ENCODE data around the gene PAK4.

Gene PAK4

GRCh38 chr19:39177110-39177699 is 51.6 kb downstream of the PAK4 start:
- H3K9me2 ChIP-seq (replicated peaks; ENCODE audit: control insufficient read depth, low read length): no peaks in the 10 kb centered on the region
- no peaks in the 10 kb centered on the region for H3K9me3 ChIP-seq (ENCODE audit: control insufficient read depth, insufficient read depth, low read length)
- H4K20me1 ChIP-seq (ENCODE audit: control insufficient read depth, insufficient read depth, low read depth, low read length): no peaks in the 10 kb centered on the region
- no peaks in the 10 kb centered on the region for H3K4me1 ChIP-seq (ENCODE audit: control insufficient read depth, low read length)
- H3F3A ChIP-seq (ENCODE audit: control insufficient read depth, insufficient read depth): no peaks in the 10 kb centered on the region
- no peak overlapping the region for H3K27ac ChIP-seq (ENCODE audit: low read depth, low read length)
- no peak overlapping the region for H3K4me2 ChIP-seq (ENCODE audit: low read length)
- no peaks in the 10 kb centered on the region for H3K27me3 ChIP-seq (ENCODE audit: control insufficient read depth, low read length)
- TF ChIP-seq CTCF (IDR thresholded peaks at IDR 0.05; ENCODE audit: low read depth, low read length, poor library complexity, severe bottlenecking) (no peak), EZH2phosphoT487 (IDR thresholded peaks at IDR 0.05; ENCODE audit: borderline replicate concordance, low read length) (no peak)
- no peaks in the 10 kb centered on the region for H3K79me2 ChIP-seq (ENCODE audit: control insufficient read depth, low read length)
- no peaks in the 10 kb centered on the region for H3K36me3 ChIP-seq (ENCODE audit: control insufficient read depth, low read length)
- H3K4me3 ChIP-seq (ENCODE audit: low read length): no peak overlapping the region

- no peak overlapping the region for H3K4me2 ChIP-seq (ENCODE audit: low read length)
- H3K9me2 ChIP-seq (replicated peaks; ENCODE audit: control insufficient read depth, low read length): no peaks in the 10 kb centered on the region
- no peak overlapping the region for H3K4me3 ChIP-seq (ENCODE audit: low read length)
- H3K27ac ChIP-seq (ENCODE audit: low read depth, low read length): no peak overlapping the region
- H3K79me2 ChIP-seq (ENCODE audit: control insufficient read depth, low read length): no peaks in the 10 kb centered on the region
- no peaks in the 10 kb centered on the region for H3K36me3 ChIP-seq (ENCODE audit: control insufficient read depth, low read length)
- no peak for TF ChIP-seq EZH2phosphoT487 (IDR thresholded peaks at IDR 0.05; ENCODE audit: borderline replicate concordance, low read length)
- no peak for TF ChIP-seq CTCF (IDR thresholded peaks at IDR 0.05; ENCODE audit: low read depth, low read length, poor library complexity, severe bottlenecking)
- no peaks in the 10 kb centered on the region for H4K20me1 ChIP-seq (ENCODE audit: control insufficient read depth, insufficient read depth, low read depth, low read length)
- H3K4me1 ChIP-seq (ENCODE audit: control insufficient read depth, low read length): no peaks in the 10 kb centered on the region
- H3F3A ChIP-seq (ENCODE audit: control insufficient read depth, insufficient read depth): no peaks in the 10 kb centered on the region
- no peaks in the 10 kb centered on the region for H3K27me3 ChIP-seq (ENCODE audit: control insufficient read depth, low read length)
- H3K9me3 ChIP-seq (ENCODE audit: control insufficient read depth, insufficient read depth, low read length): no peaks in the 10 kb centered on the region
Observed at GRCh38 chr19:39177736-39178135, 52.1 kb downstream of the PAK4 start.

DNA sequence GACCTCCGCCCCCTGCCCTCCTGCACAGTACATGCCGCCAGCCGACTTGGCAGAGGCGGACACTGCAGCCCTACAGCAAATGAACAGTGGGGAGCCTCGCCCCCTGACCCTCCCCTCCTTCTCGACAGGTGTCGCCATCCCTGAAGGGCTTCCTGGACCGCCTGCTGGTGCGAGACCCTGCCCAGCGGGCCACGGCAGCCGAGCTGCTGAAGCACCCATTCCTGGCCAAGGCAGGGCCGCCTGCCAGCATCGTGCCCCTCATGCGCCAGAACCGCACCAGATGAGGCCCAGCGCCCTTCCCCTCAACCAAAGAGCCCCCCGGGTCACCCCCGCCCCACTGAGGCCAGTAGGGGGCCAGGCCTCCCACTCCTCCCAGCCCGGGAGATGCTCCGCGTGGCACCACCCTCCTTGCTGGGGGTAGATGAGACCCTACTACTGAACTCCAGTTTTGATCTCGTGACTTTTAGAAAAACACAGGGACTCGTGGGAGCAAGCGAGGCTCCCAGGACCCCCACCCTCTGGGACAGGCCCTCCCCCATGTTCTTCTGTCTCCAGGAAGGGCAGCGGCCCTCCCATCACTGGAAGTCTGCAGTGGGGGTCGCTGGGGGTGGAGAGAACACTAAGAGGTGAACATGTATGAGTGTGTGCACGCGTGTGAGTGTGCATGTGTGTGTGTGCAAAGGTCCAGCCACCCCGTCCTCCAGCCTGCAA is 52.9 kb downstream of the PAK4 start:
- no peak overlapping the region for H3K27ac ChIP-seq (ENCODE audit: low read depth, low read length)
- no peaks in the 10 kb centered on the region for H4K20me1 ChIP-seq (ENCODE audit: control insufficient read depth, insufficient read depth, low read depth, low read length)
- no peaks in the 10 kb centered on the region for H3K4me1 ChIP-seq (ENCODE audit: control insufficient read depth, low read length)
- H3K4me3 ChIP-seq (ENCODE audit: low read length): no peak overlapping the region
- H3K9me3 ChIP-seq (ENCODE audit: control insufficient read depth, insufficient read depth, low read length): no peaks in the 10 kb centered on the region
- H3K36me3 ChIP-seq (ENCODE audit: control insufficient read depth, low read length): no peaks in the 10 kb centered on the region
- no peaks in the 10 kb centered on the region for H3F3A ChIP-seq (ENCODE audit: control insufficient read depth, insufficient read depth)
- no peaks in the 10 kb centered on the region for H3K27me3 ChIP-seq (ENCODE audit: control insufficient read depth, low read length)
- TF ChIP-seq CTCF (IDR thresholded peaks at IDR 0.05; ENCODE audit: low read depth, low read length, poor library complexity, severe bottlenecking) (no peak), EZH2phosphoT487 (IDR thresholded peaks at IDR 0.05; ENCODE audit: borderline replicate concordance, low read length) (no peak)
- H3K9me2 ChIP-seq (replicated peaks; ENCODE audit: control insufficient read depth, low read length): no peaks in the 10 kb centered on the region
- no peak overlapping the region for H3K4me2 ChIP-seq (ENCODE audit: low read length)
- no peaks in the 10 kb centered on the region for H3K79me2 ChIP-seq (ENCODE audit: control insufficient read depth, low read length)
